ENCODE measurements around the gene RXRA.

DNA sequence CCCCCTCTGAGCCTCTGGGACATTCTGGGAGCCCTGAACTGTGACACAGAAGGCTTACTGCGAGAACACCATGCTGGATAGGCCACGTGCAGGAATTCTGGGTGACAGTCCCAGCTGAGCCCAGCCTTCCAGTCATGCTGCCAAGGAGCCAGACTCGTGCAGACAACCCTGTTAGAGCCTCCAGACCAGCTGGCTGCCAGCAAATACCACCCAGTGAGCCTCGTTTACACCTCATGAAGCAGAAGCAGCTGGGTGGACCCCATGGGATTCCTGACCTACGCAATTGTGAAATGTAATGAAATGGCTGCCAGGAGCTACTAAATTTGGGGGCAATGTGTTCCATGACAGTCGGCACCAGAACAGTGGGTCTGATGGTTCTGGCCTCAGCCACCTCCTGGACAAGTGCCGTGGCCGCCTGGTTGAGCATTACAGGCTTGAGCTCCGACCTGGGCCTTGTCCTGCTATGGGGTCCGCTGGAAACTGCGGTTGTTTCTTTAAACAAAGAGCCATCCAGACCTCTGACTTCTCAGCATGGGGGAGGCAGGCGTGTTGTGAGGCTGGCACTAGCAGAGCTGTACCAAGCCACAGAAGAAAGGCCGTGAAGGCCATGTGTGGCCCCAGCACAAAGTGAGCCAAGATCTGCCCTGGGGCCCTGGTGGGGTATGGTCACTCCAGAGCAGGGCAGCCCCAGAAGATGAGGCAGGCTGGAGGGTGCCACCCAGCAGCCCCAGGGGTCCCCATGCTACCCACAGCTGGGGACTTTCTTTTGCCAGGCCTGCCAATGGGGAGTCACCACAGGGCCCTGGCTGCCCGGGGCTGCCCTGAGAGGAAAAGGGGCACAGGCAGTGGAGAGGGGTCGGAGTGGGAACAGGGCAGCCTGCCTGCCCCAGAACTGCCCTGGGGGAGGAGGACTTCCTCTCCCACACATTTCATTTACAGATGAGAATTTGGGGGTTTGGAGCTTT lies 19.3 kb upstream of the RXRA start:
- TF ChIP-seq ZNF776 (tag by site-specific recombination; IDR thresholded peaks at IDR 0.05; ENCODE audit: borderline replicate concordance) (no peak), HOXA7 (CRISPR knock-in tag; IDR thresholded peaks at IDR 0.05; ENCODE audit: borderline replicate concordance) (no peak), ZFP37 (tag by site-specific recombination; IDR thresholded peaks at IDR 0.05) (no peak), TRIM28 (IDR thresholded peaks at IDR 0.05; ENCODE audit: borderline replicate concordance, low read length) (no peak)

Measured in HEK293 (cell line).